K562 (cell line): ENCODE data around the gene SLC37A4. TPM values are rescaled to one million over a fixed set of nuclear protein-coding genes. Genes with fewer than 3 reads are reported as not detected.

ENCODE experiments used
- BCOR ChIP-seq: fragments of 450-650 bp; IDR thresholded peaks from 2 replicates; pipeline ENCODE4 v1.6.1; 2016
- CAMTA2 ChIP-seq: fragments of 250-450 bp; sonication (Bioruptor Pico); conservative IDR thresholded peaks from 2 replicates; pipeline ENCODE4 v1.5.1; 2022
- CREB5 ChIP-seq: fragments of 250-450 bp; sonication (Bioruptor Pico); IDR thresholded peaks from 2 replicates; pipeline ENCODE4 v1.5.0; 2020; ENCODE audit warnings: mild to moderate bottlenecking
- CXXC5 ChIP-seq: fragments of 250-450 bp; sonication (Bioruptor Pico); IDR thresholded peaks from 2 replicates; pipeline ENCODE4 v1.8.0; 2022; ENCODE audit warnings: inconsistent platforms, mild to moderate bottlenecking, moderate library complexity
- FUS ChIP-seq: fragments of 200-400 bp; formaldehyde crosslinking; optimal IDR thresholded peaks from 2 replicates; pipeline ENCODE3; 2017; ENCODE audit warnings: low read depth, low read length
- HNRNPLL ChIP-seq: fragments of 200-400 bp; formaldehyde crosslinking; IDR thresholded peaks from 2 replicates; pipeline ENCODE4 v1.6.1; 2017; ENCODE audit warnings: low read length, low read depth, mild to moderate bottlenecking; ENCODE audit not compliant: poor library complexity, severe bottlenecking
- MTA3 ChIP-seq: fragments of 450-650 bp; formaldehyde crosslinking; IDR thresholded peaks from 2 replicates; pipeline ENCODE4 v1.6.1; 2017; ENCODE audit warnings: mild to moderate bottlenecking, borderline replicate concordance
- NFRKB ChIP-seq: fragments of 450-650 bp; IDR thresholded peaks from 2 replicates; pipeline ENCODE4 v1.6.1; 2016; ENCODE audit warnings: low read depth
- NR2F6 ChIP-seq: fragments of 450-650 bp; formaldehyde crosslinking; IDR thresholded peaks from 2 replicates; pipeline ENCODE4 v1.4.0; 2020; ENCODE audit warnings: mild to moderate bottlenecking
- REST ChIP-seq, 2 experiments: fragments of 450-650 bp; formaldehyde crosslinking in 1 of 2; IDR thresholded peaks; 2 replicates each; pipeline versions ENCODE4 v1.4.0 to v1.6.1; 2014 to 2020; ENCODE audit warnings: mild to moderate bottlenecking in 2 of 2, borderline replicate concordance in 1 of 2, low read depth in 1 of 2
- RFX1 ChIP-seq: fragments of 450-650 bp; IDR thresholded peaks from 2 replicates; pipeline ENCODE4 v1.6.1; 2016; ENCODE audit warnings: mild to moderate bottlenecking, moderate library complexity
- SMAD1 ChIP-seq: fragments of 150-350 bp; IDR thresholded peaks from 2 replicates; pipeline ENCODE4 v1.6.1; 2014; ENCODE audit warnings: low read length, low read depth; ENCODE audit not compliant: partially characterized antibody
- ZBTB2 ChIP-seq: fragments of 450-650 bp; IDR thresholded peaks from 2 replicates; pipeline ENCODE4 v1.6.1; 2016; ENCODE audit warnings: antibody characterized with exemption
- ZFPM2 ChIP-seq: fragments of 250-450 bp; sonication (Bioruptor Pico); IDR thresholded peaks from 2 replicates; pipeline ENCODE4 v1.5.1; 2022; ENCODE audit warnings: mild to moderate bottlenecking
- polyA plus RNA-seq, 8 experiments: library from polyadenylated mRNA; depleted of rRNA in 4 of 8; stranded (reverse) in 5 of 8; unstranded in 3 of 8; fragments of >200 nt; fragmentation: Nextera tagmentation in 2 of 8; fragmentation: Illumina TruSeq in 1 of 8; extraction: Ambion mirVana in 2 of 8; extraction: Trizol in 1 of 8; gene quantifications; 2 replicates each; pipeline versions ENCODE4 v1.2.1 to v1.2.3, GENCODE V29; 2011 to 2014; ENCODE audit warnings: inconsistent platforms in 1 of 8, missing spikeins in 1 of 8
- total RNA-seq, 7 experiments: library from RNA; depleted of rRNA in 6 of 7; stranded (reverse); fragments of >200 nt in 6 of 7; fragmentation: Illumina TruSeq in 2 of 7; extraction: Trizol in 2 of 7; gene quantifications; 2 replicates each; pipeline versions ENCODE4 v1.2.1 to v1.2.3, GENCODE V29; 2011 to 2021; ENCODE audit warnings: low replicate concordance in 1 of 7

The SLC37A4 gene
- total and polyA plus RNA-seq, 9 of the 15 experiments (the other 6 are each of a cell fraction or from before 2014, with no cell fraction given): 24.7 to 73.9 (median 40.7) TPM

- TF ChIP-seq REST (IDR thresholded peaks at IDR 0.05; ENCODE audit: borderline replicate concordance) (no peak), REST (CRISPR knock-in tag; IDR thresholded peaks at IDR 0.05; ENCODE audit: low read depth) (peak; percentile 32; the same call in 1 of the 2 replicates), FUS (no peak), ZBTB2 (peak; percentile 70), SMAD1 (peak; percentile 49), ZFPM2 (CRISPR knock-in tag) (no peak), HNRNPLL (peak; percentile 60), RFX1 (no peak), CXXC5 (CRISPR knock-in tag) (peak; percentile 80), NR2F6 (CRISPR knock-in tag) (no peak), BCOR (no peak; the same call in none of the 2 replicates), NFRKB (no peak), CREB5 (CRISPR knock-in tag) (no peak), MTA3 (peak; percentile 82; the same call in 1 of the 2 replicates), CAMTA2 (CRISPR knock-in tag) (no peak)
These were observed 26.5 kb upstream of the SLC37A4 start, which contains the start of gene HYOU1 (continued) for GRCh38 chr11:119057000-119057769.
